OCI-M2 (cell line): ENCODE measurements around the gene NUFIP2.
"Not testable (repeated sequence)": the region's sequence is repeated elsewhere in the genome, so short reads cannot be mapped to it uniquely, and the experiment has no call there.

Experiments
- DNase-seq: peaks from one replicate; lab custom pipeline; 2025; ENCODE audit not compliant: unreplicated experiment; lab: John Stamatoyannopoulos, UW

Gene NUFIP2

DNA sequence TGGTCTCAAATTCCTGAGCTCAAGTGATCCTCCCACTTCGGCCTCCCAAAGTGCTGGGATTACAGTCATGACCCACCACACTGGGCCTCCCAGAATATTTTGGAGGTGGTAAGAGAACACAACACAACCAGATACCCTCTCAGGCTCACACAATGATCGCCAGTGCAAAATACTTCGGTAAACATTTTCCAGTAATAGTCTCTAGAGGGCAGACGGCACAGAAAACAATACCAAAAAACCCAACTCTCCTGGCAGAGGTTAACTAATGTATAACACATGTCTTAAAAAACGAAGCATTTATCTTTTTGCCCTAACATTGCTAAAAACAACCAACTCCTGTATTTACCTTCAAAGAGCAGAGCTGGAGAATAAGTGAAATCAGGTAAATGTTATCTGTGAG, 10.5 kb downstream of the NUFIP2 start:
- no peak for DNase-seq

GRCh38 chr17:29279397-29280070, 14.4 kb downstream of the NUFIP2 start:
- DNase-seq: no peak

DNA sequence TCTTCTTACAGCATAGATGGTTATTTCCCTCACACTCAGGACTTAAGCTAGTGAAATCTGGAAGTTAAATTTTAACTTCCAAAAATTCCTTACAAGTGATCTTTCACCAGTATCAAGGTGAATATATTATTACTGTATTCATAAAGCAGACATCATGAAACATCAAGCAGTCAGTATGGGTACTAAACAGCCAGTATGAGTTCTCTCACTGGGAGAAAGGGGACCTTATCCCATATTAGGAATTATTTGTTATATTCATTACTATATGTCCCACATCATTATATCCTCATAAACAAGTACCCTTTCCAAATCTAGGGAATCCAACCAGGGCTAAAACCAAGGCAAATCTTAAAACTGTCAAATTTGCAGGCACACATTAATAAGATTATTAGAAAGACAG, 15.3 kb downstream of the NUFIP2 start:
- no peak for DNase-seq

DNA sequence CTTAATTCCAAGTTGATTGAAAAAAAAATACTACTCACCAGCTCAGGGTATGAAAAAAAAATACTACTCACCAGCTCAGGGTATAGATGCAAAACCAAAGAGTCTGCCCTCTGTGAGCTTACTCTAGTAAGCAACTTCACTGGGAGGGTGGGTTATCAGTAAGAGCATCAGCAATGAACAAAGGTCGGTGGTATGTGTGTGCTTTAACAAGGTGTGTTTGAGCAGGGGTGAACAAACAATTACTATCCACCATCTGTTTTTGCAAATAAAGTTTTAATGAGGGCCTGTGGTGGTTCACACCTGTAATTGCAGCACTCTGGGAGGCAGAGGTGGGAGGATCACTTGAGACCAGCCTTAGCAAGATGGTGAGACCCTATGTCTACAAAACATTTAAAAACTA, 20.0 kb downstream of the NUFIP2 start:
- DNase-seq: no peak

GRCh38 chr17:29271980-29272379, 22.0 kb downstream of the NUFIP2 start:
- not testable (repeated sequence) for DNase-seq

DNA sequence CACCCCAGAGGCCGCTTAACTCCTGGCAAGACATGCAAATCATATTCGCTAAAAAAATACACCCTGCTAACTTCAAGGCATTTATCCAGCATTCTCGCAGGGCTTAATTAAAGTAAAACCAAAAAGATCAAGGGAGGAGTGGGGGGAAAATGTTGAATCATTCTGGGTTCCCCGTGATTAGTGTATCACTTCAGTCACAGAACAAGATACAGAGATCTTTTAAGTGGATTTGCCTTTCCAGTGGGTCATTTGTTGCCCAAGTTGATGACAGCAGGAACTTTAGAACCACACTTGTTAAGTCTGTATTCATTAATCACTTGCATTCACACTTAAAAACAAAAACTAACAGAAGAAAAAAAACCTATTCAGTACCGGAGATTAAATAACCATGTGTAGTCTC, 30.0 kb downstream of the NUFIP2 start:
- DNase-seq: no peak

GRCh38 chr17:29257756-29258155, 36.2 kb downstream of the NUFIP2 start:
- DNase-seq: no peak

DNA sequence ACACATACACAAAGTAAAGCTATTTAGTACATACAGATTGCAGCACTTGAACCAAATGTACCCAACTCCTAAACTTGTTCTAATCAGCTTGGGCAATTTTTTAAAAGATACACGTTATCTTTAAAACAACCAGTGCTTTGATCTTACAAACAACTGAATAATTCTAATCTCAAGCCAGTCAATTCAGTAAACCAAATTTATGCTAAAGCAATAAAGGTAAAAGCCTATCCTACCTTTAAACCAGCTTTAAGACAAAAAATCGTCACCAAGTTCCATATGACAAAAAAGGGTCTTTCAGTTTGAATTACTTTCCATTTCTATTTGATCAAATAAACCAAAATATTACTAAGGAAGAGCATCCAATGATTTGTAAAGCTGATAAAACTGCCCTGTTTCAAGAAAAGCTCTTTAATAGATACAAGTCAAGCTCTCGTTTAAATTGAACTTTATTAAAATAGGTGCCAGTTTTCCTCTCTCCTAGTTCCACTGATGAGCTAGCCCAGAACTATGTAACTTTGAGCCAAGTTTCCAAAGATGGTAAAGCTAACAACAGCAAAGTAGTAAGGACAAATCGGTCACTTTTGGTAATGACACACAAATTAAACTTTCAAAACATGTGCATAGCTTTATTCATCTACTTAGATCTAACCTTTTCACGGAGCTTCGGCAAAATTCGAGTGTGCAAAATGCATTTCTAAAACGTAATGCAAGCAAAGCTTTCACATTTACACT, 37.0 kb downstream of the NUFIP2 start:
- DNase-seq: no peak

- no peak for DNase-seq
These were observed 37.9 kb downstream of the NUFIP2 start for GRCh38 chr17:29255926-29256522.

DNA sequence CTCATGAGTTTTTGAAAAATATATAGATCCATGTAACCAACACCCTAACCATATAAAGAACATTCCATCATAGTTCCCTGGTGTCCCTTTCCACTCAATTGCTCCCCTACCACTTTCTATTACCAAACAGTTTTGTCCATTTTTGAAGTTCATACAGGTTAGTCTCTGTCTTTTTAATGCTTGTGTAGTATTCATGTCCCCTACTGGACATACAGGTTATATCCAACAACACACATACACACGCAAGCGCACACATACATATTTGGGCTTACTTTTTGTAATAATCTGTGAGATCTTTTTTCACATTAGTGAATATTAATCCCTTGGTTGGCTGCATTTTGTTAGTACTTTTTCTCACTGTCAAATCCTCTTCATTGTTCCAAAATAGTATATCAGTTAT, 40.9 kb downstream of the NUFIP2 start:
- no peak for DNase-seq

GRCh38 chr17:29252101-29252791, 41.7 kb downstream of the NUFIP2 start:
- DNase-seq: no peak

DNA sequence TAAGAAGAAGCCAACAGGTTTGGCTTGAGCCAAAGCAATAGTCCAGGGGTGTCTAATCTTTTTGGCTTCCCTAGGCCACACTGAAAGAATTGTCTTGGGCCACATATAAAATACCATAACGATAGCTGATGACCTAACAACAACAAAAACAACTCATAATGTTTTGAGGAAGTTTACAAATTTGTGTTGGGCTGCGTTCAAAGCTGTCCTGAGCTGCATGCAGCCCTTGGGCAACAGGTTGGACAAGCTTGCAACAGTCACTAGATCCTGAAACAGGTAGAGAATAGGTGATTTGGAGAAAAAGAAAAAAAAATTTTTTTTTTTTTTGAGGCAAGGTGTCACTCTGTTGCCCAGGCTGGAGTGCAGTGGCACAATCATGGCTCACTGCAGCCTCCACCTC, 42.8 kb downstream of the NUFIP2 start:
- DNase-seq: no peak

DNA sequence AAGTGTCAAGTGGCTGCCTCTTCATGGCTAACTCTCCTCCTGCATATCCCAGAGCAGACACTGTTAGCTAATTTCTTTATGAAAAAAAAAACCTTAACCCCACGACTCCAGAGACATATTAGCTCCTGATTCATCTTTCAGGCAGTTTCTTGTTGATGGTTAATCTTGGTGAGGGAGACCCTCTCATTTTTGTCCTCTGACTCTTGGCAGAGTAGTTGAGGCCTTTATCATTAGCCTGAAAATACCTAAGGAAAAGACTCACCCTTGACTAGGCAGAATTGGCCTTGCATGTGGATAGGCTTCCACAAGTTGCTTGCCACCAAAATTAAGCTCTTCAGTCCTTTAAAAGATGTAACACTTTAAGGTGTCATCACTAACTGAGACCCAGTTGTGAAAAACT, 43.3 kb downstream of the NUFIP2 start:
- no peak for DNase-seq

DNA sequence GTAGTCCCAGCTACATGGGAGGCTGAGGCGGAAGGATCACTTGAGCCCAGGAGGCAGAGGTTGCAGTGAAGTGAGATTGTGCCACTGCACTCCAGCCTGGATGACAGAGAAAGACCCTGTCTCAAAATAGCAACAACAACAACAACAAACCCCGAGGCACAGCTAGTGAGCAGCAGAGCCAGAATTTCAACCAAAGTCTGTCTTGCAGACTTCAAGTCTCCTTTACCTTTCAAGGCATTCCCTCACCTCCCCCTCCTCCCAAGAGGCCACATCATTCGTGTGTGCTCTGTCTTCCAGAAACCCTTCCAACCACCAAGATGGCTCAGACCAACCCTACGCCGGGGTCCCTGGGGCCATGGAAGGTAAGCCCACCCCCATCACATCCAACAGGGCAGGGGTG, 45.1 kb downstream of the NUFIP2 start:
- DNase-seq: no peak

DNA sequence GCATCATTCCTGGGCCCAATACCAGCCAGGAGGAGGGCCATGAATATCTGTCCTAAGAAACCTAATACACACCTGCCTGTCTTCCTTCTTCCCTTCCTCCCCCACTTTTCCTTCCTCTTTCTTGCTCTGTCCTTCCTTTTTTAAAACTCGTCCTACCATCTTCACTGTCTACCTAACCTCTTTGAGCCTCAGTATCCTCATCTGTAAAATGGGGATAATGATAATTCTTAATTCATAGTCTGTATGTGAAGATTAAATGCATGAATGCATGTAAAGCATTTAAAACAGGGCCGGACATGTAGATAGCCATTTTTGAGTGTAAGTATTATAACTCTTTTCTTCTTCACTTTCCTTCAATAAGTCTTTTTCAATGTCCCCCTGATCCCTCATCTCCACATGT, 46.7 kb downstream of the NUFIP2 start:
- no peak for DNase-seq

DNA sequence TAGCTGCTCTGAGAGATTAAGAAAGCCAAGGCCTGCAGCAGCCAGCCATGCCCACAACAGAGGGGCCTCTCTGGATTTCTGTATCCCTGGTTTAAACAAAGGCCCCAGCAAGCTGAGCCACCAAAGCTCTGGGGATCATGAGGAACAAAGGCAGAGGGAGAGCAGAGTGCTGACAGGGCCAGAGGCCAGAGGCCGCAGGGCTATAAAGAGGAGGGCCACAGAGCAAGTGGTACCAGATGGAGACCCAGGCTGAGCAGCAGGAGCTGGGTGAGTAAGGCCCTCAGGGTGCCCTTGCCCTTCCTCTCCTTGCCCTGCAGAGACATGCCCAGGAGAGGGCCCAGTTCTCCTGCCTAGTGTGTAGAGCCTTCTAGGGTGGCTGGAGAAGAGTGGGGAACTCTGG, 47.3 kb downstream of the NUFIP2 start, which contains the start of gene CRYBA1:
Gene CRYBA1, plus strand, starts transcription at position 232 of the 400 bp plus-strand sequence. Its CDS starts 5 bp downstream, at position 237.
- no peak for DNase-seq

DNA sequence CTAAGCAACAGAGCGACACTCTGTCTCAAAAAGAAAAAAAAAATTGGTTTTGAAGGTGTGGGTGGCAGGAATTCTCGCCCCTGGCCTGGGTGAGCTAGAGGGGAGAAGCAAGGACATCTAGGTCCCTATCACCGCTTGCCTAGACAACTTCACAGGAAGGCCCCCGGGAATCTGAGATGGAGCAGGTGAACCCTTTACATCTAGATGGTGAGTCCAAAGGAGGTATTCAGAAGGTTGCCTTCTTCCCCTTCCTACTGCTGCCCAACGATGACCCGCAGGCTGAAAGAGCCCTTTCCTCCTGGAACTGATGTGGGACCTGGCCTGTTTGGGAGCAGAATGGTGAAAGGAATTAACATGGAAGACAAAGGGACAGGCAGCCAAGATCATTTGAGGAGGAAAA, 48.5 kb downstream of the NUFIP2 start:
- DNase-seq: no peak

GRCh38 chr17:29243792-29244191, 50.2 kb downstream of the NUFIP2 start:
- no peak for DNase-seq

DNA sequence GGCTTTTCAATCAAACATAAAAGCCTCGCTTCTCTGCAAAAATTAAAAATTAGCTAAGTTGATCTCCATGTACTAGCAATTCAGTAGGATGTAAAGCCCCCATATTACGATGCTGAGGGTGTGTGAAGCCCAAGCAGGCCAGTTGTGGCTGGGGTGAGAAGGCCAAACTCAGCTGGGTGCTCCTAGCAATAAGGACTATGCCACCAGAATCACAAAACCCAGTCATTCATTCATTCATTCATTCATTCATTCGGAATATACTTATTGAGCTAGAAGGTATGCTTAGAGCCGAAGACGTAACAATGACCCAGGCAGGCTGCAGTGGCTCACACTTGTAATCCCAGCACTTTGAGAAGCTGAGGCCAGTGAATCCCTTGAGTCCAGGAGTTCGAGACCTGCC, 51.2 kb downstream of the NUFIP2 start:
- DNase-seq: no peak

- no peak for DNase-seq
These were observed 51.9 kb downstream of the NUFIP2 start for GRCh38 chr17:29242051-29242450.
